HG02870 (cell line): ENCODE measurements around the gene MLLT6.
A peak's percentile ranks its signal among the peaks of the same experiment; 100 is the strongest.

Experiments
- ATAC-seq: cut with Tn5 transposase; IDR thresholded peaks from one replicate; pipeline ENCODE4 v1.9.1; 2021; ENCODE audit warnings: mild to moderate bottlenecking, moderate library complexity; ENCODE audit not compliant: unreplicated experiment

MLLT6 gene

GRCh38 chr17:38741461-38741860 is 36.4 kb downstream of the MLLT6 start:
- ATAC-seq: no peak

- no peak for ATAC-seq
Measured at GRCh38 chr17:38741921-38742410, 36.9 kb downstream of the MLLT6 start.

GRCh38 chr17:38742411-38743308 is 37.6 kb downstream of the MLLT6 start:
- ATAC-seq: no peak

GRCh38 chr17:38743556-38744171 is 38.6 kb downstream of the MLLT6 start:
- no peak for ATAC-seq

GRCh38 chr17:38745545-38745944 is 40.5 kb downstream of the MLLT6 start:
- ATAC-seq: no peak

GRCh38 chr17:38746004-38746848 is 41.2 kb downstream of the MLLT6 start:
- no peak for ATAC-seq

GRCh38 chr17:38746849-38747462 is 41.9 kb downstream of the MLLT6 start:
- ATAC-seq: no peak

- no peak for ATAC-seq
Measured at GRCh38 chr17:38747463-38748148, 42.5 kb downstream of the MLLT6 start.

GRCh38 chr17:38748149-38748891 is 43.2 kb downstream of the MLLT6 start, which contains the start of gene PCGF2:
TSS of gene PCGF2 (minus strand) at chr17:38748336. CDS start at chr17:38740402, 7,934 bp downstream.
- no peak for ATAC-seq

- no peak for ATAC-seq
Measured at GRCh38 chr17:38748892-38749222, 43.8 kb downstream of the MLLT6 start.

- no peak for ATAC-seq
Measured at GRCh38 chr17:38749223-38750043, 44.4 kb downstream of the MLLT6 start.

GRCh38 chr17:38750044-38750311 is 44.9 kb downstream of the MLLT6 start:
- no peak for ATAC-seq

GRCh38 chr17:38750312-38751121 is 45.4 kb downstream of the MLLT6 start:
- no peak for ATAC-seq

- ATAC-seq: no peak
Measured at GRCh38 chr17:38751144-38751807, 46.2 kb downstream of the MLLT6 start.

GRCh38 chr17:38751808-38752307 is 46.8 kb downstream of the MLLT6 start:
- ATAC-seq: peak; percentile 0

- ATAC-seq: peak; percentile 92
Measured at GRCh38 chr17:38752308-38753070, 47.4 kb downstream of the MLLT6 start, which contains the start of gene PSMB3. TSS of gene PSMB3 (plus strand) at chr17:38752741. CDS start at chr17:38752827, 86 bp downstream.
